Lung (tissue), 12 donors: ENCODE data around the gene VPS11. TPM values are rescaled to one million over a fixed set of nuclear protein-coding genes. Genes with fewer than 3 reads are reported as not detected.

ENCODE experiments used
- ATAC-seq: fragments of 200-7000 bp; cut with Tn5 transposase; one replicate; pipeline ENCODE4 v1.9.1; 2020; ENCODE audit warnings: moderate number of reproducible peaks; ENCODE audit not compliant: insufficient read depth, low FRiP score
- DNase-seq, 3 donors: peaks; one replicate each; pipeline ENCODE4 v3.0.0-alpha.2; 2013 to 2017
- H3K27ac ChIP-seq, 2 donors: one replicate each; pipeline ENCODE4 v1.5.1; 2013; ENCODE audit warnings: mild to moderate bottlenecking in 2 of 2, moderate library complexity in 2 of 2, control low read depth in 1 of 2, inconsistent platforms in 1 of 2, low read depth in 1 of 2, low read length in 1 of 2
- H3K27me3 ChIP-seq, 3 donors: one replicate each; pipeline ENCODE4 v1.5.1; 2013; ENCODE audit warnings: low read length in 2 of 3; ENCODE audit not compliant: control insufficient read depth in 3 of 3, insufficient read depth in 3 of 3
- H3K36me3 ChIP-seq, 4 donors: one replicate each; pipeline ENCODE4 v1.5.1; 2013; ENCODE audit warnings: low read length in 4 of 4, mild to moderate bottlenecking in 1 of 4, moderate library complexity in 1 of 4; ENCODE audit not compliant: control insufficient read depth in 4 of 4, insufficient read depth in 4 of 4
- H3K4me1 ChIP-seq, 5 donors: one replicate each; pipeline ENCODE4 v1.5.1; 2013; ENCODE audit warnings: low read length in 5 of 5, mild to moderate bottlenecking in 2 of 5, moderate library complexity in 1 of 5; ENCODE audit not compliant: control insufficient read depth in 5 of 5, insufficient read depth in 5 of 5
- H3K4me3 ChIP-seq: one replicate; pipeline ENCODE4 v1.5.1; 2013; ENCODE audit warnings: mild to moderate bottlenecking, control low read depth, moderate library complexity
- H3K9ac ChIP-seq, 2 donors: one replicate each; pipeline ENCODE4 v1.5.1; 2013; ENCODE audit warnings: low read length in 2 of 2, control low read depth in 1 of 2; ENCODE audit not compliant: insufficient read depth in 1 of 2
- H3K9me3 ChIP-seq, 4 donors: one replicate each; pipeline ENCODE4 v1.5.1; 2013; ENCODE audit warnings: low read length in 3 of 4, mild to moderate bottlenecking in 1 of 4, moderate library complexity in 1 of 4; ENCODE audit not compliant: control insufficient read depth in 4 of 4, insufficient read depth in 3 of 4
- CTCF ChIP-seq: IDR thresholded peaks from 2 replicates; pipeline ENCODE4 v1.5.1; 2012; ENCODE audit warnings: mild to moderate bottlenecking; ENCODE audit errors: control extremely low read depth, extremely low read depth
- WGBS, 2 donors: extraction: QIAGEN DNeasy Blood & Tissue Kit; methylation state at CpG; one replicate each; pipeline ENCODE4 v1.1.7; 2013; 5-methylcytosine and 5-hydroxymethylcytosine counted together
- polyA plus RNA-seq, 2 donors: library from polyadenylated mRNA; stranded (reverse); fragments of 200-250 nt; gene quantifications; one replicate each; pipeline ENCODE4 v1.2.1, GENCODE V29; 2013
- total RNA-seq, 2 donors: library from RNA; depleted of rRNA in 1 of 2; stranded (reverse); fragments of >200 nt in 1 of 2; gene quantifications; one replicate each; pipeline ENCODE4 v1.2.1, GENCODE V29; 2014 to 2021
- donor health status: control.
- donor health status: control.
- donor health status: Bipolar disorder and iron deficiency.
- donor health status: healthy.
- donor health status: DM: yes; HTN: yes; CAD: no.

Gene VPS11
- total and polyA plus RNA-seq, 4 donors: 33.8 to 56.1 (median 35.3) TPM

GRCh38 chr11:119041821-119042514, 25.6 kb upstream of the VPS11 start:
- Histone ChIP-seq H3K36me3 (peaks cover 5 to 23% (median 9%) of the 10 kb centered on the region in 4 donors), H3K9ac (no peak overlapping the region), H3K4me1 (no peaks in the 10 kb centered on the region), H3K27me3 (no peaks in the 10 kb centered on the region), H3K27ac (no peak overlapping the region), H3K9me3 (no peaks in the 10 kb centered on the region), H3K4me3 (no peak overlapping the region)
- TF ChIP-seq CTCF: no peak
- WGBS, 2 donors: 90 to 94% methylated on average over 4 of the region's 4 CpGs
- DNase-seq: no peak
- ATAC-seq: no peak

GRCh38 chr11:119042927-119043326, 24.7 kb upstream of the VPS11 start:
- no peak for DNase-seq
- H3K9ac ChIP-seq: no peak overlapping the region
- no peaks in the 10 kb centered on the region for H3K9me3 ChIP-seq
- H3K4me1 ChIP-seq: no peaks in the 10 kb centered on the region
- TF ChIP-seq CTCF: no peak
- H3K4me3 ChIP-seq: no peak overlapping the region
- no peak overlapping the region for H3K27ac ChIP-seq
- ATAC-seq: no peak
- 93 to 95% methylated on average over 9 of the region's 9 CpGs for WGBS, 2 donors
- peaks cover 10 to 30% (median 12%) of the 10 kb centered on the region in 4 donors for H3K36me3 ChIP-seq
- H3K27me3 ChIP-seq: no peaks in the 10 kb centered on the region

GRCh38 chr11:119044708-119045107, 22.9 kb upstream of the VPS11 start:
- Histone ChIP-seq H3K9ac (no peak overlapping the region), H3K36me3 (peaks cover 22 to 48% (median 26%) of the 10 kb centered on the region in 4 donors), H3K27ac (no peak overlapping the region), H3K4me1 (no peaks in the 10 kb centered on the region), H3K27me3 (no peaks in the 10 kb centered on the region), H3K9me3 (no peaks in the 10 kb centered on the region), H3K4me3 (no peak overlapping the region)
- DNase-seq: no peak
- TF ChIP-seq CTCF: no peak
- 78 to 82% methylated on average over 6 of the region's 6 CpGs for whole genome bisulfite sequencing, 2 donors
- no peak for ATAC-seq

- no peak for DNase-seq
- no peak for ATAC-seq
- H3K36me3 ChIP-seq: peaks cover 28 to 57% (median 34%) of the 10 kb centered on the region in 4 donors
Measured at GRCh38 chr11:119046489-119046888, 21.1 kb upstream of the VPS11 start.

More at GRCh38 chr11:119046489-119046888, 21.1 kb upstream of the VPS11 start:
- no peak for TF ChIP-seq CTCF
- no peak overlapping the region for H3K27ac ChIP-seq
- H3K4me3 ChIP-seq: no peak overlapping the region
- no peaks in the 10 kb centered on the region for H3K27me3 ChIP-seq
- 96 to 97% methylated on average over 6 of the region's 6 CpGs for WGBS, 2 donors
- no peaks in the 10 kb centered on the region for H3K9me3 ChIP-seq
- H3K9ac ChIP-seq: no peak overlapping the region
- no peaks in the 10 kb centered on the region for H3K4me1 ChIP-seq
